A204.1 (cell line): ENCODE data around the gene TWF1.
"Not testable (repeated sequence)": the region's sequence is repeated elsewhere in the genome, so short reads cannot be mapped to it uniquely, and the experiment has no call there.

ENCODE experiments used
- FAIRE-seq: peaks from 2 replicates; lab custom pipeline; 2012; peaks lifted over from hg19 to GRCh38; lab: Jason Lieb, UNC

Gene TWF1

GRCh38 chr12:43805149-43805859 lies 813 bp downstream of the TWF1 start:
- no peak for FAIRE-seq

DNA sequence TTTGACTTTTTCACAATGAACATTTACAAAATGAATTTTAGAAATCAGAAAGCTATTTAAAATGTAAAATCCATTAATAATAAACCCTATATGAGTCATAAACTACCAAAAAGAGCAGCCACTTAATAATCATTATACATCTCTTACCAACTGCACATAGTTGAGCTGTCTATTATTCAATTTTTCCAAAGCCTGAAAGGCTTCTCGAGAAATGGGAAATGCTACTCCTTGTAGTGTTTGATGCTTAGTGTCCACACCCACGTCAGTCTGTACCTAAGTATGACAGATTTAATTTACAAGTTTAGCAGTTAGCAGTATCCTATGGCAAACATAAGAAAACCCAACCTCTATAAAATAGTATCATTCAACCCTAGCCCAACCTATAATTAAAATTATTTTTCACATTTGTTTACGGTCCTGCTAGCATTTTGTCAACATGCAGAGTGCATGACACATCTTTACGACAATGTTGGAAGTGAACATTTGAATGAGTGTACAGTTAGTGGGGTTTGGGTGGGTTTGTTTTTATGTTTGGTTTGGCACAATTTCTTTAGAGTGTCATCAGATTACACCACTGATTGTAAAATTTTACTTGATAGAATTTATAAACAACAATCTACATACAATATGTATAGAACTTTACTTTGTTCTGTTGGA lies 8.4 kb downstream of the TWF1 start:
- FAIRE-seq, result no peak

DNA sequence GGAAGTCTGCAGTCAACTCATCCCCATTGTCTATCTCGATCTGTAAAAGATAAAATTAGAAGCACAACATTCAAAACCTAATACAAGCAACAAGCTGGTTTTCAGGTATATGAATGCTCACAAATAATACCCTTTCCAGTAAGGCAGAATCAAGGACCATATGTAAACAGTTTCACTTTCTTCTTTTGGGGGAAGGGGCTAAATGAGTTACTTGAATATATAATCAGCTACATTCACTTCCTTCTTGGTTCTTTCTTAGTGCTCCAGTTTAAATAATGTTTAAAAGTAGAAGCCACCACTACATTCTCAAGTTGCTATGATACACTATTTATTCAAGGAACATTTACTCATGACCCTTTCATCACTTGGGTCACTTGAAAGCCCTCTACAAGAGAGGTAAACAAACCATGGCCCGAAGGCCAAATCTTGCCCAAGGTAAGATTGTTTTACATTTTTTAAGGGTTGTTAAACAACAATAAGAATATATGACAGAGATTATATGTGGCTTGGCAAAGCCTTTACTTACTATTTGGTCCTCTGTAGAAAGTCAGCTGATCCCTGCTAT lies 10.3 kb downstream of the TWF1 start:
- FAIRE-seq, result no peak

DNA sequence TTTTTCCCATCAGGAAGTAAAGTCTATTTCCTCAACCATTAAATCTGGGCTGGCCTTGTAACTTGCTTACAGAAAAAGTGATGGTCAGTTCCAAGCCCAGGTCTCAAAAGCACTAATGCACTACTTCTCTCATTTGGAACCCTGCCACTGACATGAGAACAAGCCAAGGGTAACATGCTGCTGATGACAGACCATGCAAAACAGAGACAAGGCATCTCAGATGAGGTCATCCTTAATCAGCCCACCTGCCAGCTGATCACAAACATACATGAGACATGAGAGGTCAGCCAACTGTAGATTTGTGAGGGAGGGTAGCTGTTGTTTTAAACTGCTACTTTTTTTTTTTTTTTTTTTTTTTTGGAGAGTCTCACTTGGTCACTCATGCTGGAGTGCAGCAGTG lies 16.2 kb downstream of the TWF1 start:
- FAIRE-seq, result no peak

- no peak for FAIRE-seq
Observed at GRCh38 chr12:43786899-43787693, 19.0 kb downstream of the TWF1 start.

GRCh38 chr12:43776498-43776897 lies 29.6 kb downstream of the TWF1 start:
- FAIRE-seq, result peak; percentile 95

- no peak for FAIRE-seq
Observed at GRCh38 chr12:43766291-43766690, 39.8 kb downstream of the TWF1 start.

GRCh38 chr12:43764528-43764927 lies 41.6 kb downstream of the TWF1 start:
- FAIRE-seq, result no peak

- FAIRE-seq, result no peak
Observed at GRCh38 chr12:43763769-43764168, 42.3 kb downstream of the TWF1 start.

GRCh38 chr12:43762596-43762995 lies 43.5 kb downstream of the TWF1 start:
- FAIRE-seq, result no peak

- no peak for FAIRE-seq
Observed at GRCh38 chr12:43761500-43761899, 44.6 kb downstream of the TWF1 start.

GRCh38 chr12:43760396-43760795 lies 45.7 kb downstream of the TWF1 start:
- no peak for FAIRE-seq

DNA sequence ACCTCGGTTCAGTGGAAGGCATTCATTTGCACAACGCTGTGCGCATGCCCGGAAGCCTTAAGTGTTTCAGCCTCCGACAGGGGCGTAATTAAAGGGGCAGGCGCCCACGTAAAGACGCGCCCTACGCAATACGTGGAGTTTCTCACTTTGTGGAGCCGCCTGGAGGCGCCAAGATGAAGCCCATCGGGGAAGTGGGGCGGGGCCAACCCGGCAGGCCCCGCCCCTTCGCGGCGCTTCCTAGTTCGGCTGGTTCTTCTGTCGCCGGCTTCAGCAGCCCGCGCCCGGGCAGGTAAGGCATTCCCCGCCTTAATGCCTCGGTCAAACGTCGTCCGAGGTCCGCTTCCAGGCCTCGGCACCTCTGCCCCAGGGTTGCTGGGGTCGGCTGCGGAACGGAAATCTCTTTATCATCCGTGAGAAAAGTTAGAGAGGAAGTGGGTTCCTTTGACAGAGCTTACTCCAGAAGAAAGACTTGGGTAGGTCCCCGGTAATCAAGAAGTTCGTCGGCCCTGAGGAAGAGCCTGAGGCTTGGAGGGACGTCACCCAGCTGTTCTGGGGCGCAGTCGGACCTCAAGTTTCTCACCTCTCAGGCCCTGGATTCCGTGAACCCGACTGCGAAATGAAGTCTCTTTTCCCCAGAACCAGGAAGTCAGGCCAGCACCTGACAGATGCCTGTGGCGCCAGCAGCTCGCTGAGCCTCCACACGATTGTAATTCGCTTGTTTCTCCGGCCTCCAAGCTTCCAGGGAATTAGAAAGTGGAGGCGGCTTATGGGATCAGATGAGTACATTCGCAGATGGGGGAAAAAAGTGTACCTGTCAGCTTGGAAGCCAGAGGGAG lies 47.2 kb downstream of the TWF1 start, which contains the start of the genes IRAK4 and PUS7L:
Gene IRAK4 (plus strand): TSS at position 224 of the 836 bp plus-strand sequence. CDS start 9,161 bp downstream, outside the sequence.
Gene PUS7L (minus strand): TSS at position 63 of the 836 bp plus-strand sequence. CDS start 3,545 bp downstream, outside the sequence.
- peak; percentile 85 for FAIRE-seq

- no peak for FAIRE-seq
Observed at GRCh38 chr12:43758247-43758727, 47.8 kb downstream of the TWF1 start.

DNA sequence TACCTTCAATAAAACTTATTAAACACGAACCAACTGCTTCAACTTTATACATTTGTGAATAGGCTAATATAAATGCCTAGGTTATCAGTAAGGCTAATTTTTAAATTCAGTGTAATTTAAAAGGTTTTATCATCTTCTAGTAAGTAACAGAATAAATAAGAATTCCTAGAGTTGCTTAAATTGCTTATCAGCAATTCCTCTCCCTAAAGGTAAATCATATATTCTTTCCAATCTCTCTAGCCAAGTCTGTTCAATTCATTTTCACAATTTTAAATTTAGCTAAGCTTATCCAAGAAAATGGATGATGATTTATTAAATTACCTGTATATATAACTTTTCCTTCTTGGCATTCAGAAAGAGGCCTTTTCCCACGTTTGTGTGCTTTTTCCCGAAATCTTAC lies 52.1 kb downstream of the TWF1 start:
- no peak for FAIRE-seq

GRCh38 chr12:43751360-43751759 lies 54.8 kb downstream of the TWF1 start:
- FAIRE-seq, result not testable (repeated sequence)

- FAIRE-seq, result no peak
Observed at GRCh38 chr12:43750814-43751213, 55.3 kb downstream of the TWF1 start.

DNA sequence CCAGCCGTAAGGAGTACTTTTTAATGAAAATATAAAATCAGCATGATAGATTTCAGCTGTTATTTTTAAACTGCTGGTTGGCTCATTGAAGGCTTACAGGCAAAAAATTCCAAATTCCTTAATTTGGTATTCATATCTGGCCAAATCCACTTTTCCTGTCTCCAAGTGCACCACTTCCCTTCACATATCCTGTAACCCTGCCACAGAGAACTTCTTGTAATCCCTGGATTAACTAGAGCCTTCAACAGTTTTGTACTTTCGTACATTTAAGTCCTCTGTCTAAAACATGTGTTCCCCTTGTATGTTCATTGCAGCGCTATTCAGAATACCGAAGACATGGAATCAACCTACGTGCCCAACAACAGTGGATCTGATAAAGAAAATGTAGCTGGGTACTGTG lies 57.1 kb downstream of the TWF1 start:
- FAIRE-seq, result no peak

GRCh38 chr12:43744826-43745225 lies 61.3 kb downstream of the TWF1 start:
- no peak for FAIRE-seq
